GM15510 (cell line): ENCODE measurements around the gene MYLK3.

Experiments used
- POLR2A ChIP-seq: IDR thresholded peaks from 3 replicates; pipeline ENCODE4 v1.6.1; 2011; ENCODE audit warnings: borderline replicate concordance; ENCODE audit not compliant: insufficient read length; ENCODE audit errors: extremely low read depth

MYLK3 gene

GRCh38 chr16:46765050-46765449 is 16.9 kb upstream of the MYLK3 start:
- no peak for TF ChIP-seq POLR2A

GRCh38 chr16:46763147-46763546 is 15.0 kb upstream of the MYLK3 start:
- no peak for TF ChIP-seq POLR2A

GRCh38 chr16:46762583-46762982 is 14.4 kb upstream of the MYLK3 start:
- TF ChIP-seq POLR2A = no peak

DNA sequence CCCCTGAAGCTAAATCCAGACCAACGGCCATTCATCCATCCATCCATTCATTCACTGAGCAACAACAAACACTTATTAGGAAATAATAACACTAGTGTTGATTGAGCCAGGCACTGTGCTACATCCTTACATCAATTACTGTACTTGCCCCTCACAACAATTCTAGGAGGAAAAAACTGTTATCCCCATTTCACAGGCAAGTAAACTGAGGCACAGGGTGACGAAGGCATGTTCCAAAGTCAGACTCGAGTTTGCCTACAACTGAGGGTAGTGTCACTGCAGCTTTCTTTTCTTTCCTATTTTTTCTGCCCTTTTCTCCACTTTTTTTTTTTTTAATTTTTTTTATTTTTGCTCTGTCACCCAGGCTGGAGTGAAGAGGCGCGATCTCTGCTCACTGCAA is 11.2 kb upstream of the MYLK3 start:
- TF ChIP-seq POLR2A = no peak

- TF ChIP-seq POLR2A = no peak
These were observed 9.4 kb upstream of the MYLK3 start for GRCh38 chr16:46757339-46758050.

DNA sequence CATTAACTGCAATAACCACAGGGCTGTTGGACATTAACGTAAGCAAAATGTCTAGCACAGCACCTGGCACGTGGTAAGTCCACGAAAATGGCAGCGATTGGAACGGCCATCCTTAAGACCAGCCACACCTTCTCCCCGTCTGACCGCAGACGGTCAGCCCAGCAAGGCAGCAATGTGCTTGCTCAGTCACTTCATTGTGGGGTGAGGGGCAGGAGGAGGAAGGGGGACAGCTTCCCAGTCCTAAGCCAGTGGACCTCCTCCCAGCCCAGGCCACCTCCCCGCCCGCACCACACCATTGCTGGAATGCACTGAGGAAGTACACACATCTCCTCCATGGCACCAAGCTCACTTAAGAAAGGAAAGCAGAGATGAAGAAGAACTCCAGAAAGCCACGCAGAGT is 8.6 kb upstream of the MYLK3 start:
- no peak for TF ChIP-seq POLR2A

DNA sequence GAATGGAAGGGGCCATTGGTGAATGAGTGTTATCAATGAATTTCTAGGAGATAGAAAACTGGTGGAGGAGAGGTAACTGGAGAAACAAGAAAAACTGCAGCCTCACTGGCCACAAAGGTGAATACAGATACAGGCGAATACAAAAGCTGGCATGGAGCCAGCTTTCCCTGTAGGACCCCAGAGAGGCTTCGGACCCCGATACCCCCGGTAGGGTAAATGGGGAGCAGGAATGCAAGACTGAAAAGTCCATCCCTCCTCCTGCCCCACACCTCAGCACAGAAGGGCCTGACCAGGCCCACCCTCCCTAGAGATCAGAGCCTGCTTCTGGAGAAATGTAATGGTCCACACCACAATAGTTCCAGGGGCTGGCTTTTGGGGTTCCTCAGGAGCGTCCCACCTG is 4.9 kb upstream of the MYLK3 start:
- TF ChIP-seq POLR2A = no peak

GRCh38 chr16:46751381-46751780 is 3.2 kb upstream of the MYLK3 start:
- TF ChIP-seq POLR2A = no peak

DNA sequence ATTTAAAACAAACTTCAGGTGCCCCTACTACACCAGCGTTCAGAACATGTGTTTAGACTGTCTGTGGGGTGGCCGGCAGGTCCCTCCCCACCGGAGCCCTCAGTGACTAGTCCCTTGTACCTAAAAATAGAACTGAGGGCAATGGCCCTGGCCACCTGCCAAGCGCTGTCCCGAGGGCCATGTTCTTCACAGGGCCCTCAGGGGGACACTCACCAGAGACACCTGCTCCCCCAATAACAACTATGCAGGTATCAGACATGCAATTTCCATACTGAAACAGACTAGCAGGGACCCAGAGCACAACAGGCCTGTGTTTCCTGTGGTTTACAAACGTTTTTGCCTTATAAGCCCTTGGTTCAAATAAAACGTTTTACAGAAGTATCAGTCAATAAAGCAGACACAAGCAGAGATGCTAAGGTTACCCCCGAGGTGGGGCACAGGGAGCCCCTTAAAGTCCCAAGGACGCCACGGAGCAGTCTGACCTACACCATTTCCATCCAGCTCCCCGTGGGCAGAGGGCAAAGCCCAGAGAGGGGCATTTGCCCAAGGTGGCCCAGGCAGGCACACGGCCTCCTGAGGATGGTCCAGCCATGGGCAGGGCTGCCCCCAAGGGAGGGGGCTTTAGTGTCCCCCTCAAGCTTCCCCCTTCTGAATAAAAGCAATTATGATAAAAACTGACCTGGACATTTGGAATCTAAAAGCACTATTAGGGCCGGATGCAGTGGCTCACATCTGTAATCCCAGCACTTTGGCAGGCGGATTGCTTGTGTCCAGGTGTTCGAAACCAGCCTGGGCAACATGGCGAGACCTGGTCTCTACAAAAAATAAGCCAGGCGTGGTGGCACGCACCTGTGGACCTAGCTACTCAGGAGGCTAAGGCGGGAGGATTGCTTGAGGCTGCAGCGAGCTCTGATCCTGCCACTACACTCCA is 896 bp upstream of the MYLK3 start:
- no peak for TF ChIP-seq POLR2A

DNA sequence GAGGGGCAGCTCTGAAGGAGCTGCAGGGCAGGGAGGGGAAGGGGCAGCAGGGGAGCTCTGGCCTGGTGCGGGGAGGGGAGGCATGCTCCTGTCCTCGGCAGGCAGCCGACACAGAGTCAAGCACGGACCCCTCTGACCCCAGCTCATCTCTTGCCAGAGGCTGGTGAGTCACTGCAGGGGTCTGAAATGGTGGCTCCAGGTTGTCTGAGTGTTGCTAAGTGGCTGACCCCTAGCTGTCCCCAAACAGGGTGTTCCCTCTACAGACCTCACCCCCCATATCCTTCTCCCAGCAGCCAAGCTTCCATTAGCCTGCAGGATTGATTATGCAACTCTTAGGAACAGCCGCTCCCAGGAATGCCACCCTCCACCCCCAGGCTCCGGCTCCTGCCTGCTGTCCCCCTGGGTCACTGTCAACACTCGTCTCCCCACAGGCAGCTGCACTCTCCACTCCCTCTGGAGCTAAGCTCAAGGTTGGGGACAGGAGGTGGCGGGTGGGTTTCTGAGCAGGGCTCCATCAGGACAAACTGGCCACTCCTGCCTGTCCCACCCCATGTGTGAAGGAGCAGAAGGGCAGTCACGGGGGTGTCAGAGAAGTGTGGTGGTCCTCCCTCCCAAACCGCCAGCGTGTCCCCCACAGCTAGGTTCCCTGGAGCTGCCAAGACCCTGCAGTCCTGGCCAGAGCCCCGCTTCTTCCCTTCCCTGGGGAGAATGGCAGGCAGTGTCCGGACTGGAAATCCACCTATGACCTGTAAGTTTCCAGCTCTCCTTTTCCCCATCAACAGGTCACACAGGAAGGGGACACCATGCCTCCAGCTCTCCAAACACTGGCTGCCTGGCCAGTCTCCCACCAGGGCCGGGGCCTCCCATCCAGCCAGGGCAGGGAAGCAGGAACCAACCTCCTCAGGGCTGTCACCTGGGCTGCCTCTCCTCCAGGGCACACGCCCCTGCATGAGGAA is 1.0 kb downstream of the MYLK3 start:
- no peak for TF ChIP-seq POLR2A

GRCh38 chr16:46745617-46746016 is 2.5 kb downstream of the MYLK3 start:
- no peak for TF ChIP-seq POLR2A

DNA sequence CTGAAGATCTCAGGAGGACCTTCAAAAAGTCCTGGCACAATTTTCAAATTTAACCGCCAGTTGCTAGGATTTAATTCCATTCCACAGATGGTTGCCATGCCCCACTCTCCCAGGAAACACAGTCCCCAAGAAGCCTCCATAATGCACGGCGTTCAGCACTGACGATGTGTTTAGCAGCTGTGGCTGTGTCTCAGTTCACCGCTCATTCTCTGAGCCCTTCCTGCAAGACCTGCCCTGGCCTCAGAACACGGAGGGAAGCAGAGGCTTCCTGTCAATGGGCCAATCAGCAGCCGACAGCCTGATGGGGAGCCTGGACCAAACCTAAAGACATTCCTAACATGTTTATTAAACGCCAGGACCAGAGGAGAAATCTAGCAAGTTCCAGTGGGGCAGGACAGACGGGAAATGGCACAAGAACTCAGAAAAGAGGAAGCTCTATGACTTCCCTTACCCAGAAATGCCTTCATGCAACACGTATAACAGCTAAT is 4.9 kb downstream of the MYLK3 start:
- TF ChIP-seq POLR2A = no peak

DNA sequence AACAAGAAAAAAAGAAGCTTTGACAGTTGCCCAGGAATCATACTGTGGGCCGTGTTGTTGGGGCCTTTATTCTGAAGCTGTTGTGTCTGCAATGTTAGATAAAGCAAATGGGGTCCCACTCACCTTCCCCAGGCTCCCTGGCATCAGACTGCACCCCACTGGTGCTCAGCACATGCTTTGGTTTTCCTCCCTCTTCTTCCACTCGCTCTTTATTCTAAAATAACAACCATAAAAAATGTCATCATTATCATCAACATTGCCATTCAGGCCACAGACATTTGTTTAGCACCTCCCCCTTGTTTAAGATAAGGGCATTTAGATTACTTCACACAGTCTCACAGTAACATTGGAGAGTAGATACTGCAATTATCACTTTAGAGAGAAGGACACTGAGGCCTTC is 8.2 kb downstream of the MYLK3 start:
- no peak for TF ChIP-seq POLR2A

DNA sequence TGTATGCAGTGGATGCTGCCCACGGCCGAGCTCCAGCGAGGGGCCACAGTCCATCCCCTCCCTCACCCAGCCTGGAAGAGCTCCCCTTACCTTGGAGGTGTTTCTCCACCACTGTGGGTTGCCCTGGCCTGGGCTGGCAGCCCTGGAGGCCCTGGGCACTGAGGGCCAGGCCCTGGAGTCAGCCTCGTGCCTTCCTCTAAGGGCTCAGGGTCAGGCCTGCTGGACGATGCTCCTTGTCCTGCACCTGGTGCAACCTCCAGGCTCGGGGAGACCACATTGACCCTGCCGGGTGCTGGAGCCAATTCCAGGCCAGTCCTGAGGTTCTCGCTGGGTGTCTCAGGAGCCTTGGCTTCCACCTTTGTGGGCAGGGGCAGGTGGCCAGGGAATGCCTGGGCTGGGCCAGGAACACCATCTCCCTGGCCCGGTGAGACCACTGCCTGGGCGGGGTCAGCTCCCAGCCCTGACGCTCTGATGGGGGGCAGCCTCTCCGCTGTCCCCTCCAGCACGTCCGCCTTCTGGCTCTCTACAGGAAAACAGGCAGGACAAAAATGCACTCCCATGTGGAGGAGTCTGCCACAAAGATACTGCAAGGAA is 10.4 kb downstream of the MYLK3 start:
- no peak for TF ChIP-seq POLR2A
